B cell (primary cell): ENCODE data around the gene HMGB4. TPM values are rescaled to one million over a fixed set of nuclear protein-coding genes. Genes with fewer than 3 reads are reported as not detected.

Source experiments
- ATAC-seq: fragments of 200-7000 bp; cut with Tn5 transposase; one replicate; pipeline ENCODE4 v1.10.0; 2021; ENCODE audit warnings: low read depth, mild to moderate bottlenecking, moderate number of reproducible peaks, moderate library complexity
- CTCF ChIA-PET: fragments of 350-600 bp; sonication (Branson Sonifier 250); formaldehyde crosslinking; loops from one replicate; lab custom pipeline; 2021; ENCODE audit warnings: antibody characterized with exemption, inconsistent platforms; lab: Charles Lee
- POLR2A ChIA-PET: fragments of 350-600 bp; sonication (Branson Sonifier 250); formaldehyde crosslinking; loops from one replicate; lab custom pipeline; 2021; ENCODE audit warnings: antibody characterized with exemption; lab: Charles Lee
- DNase-seq: peaks from one replicate; pipeline ENCODE4 v3.0.0; 2013
- H2AFZ ChIP-seq: 2 replicates; pipeline ENCODE4 v1.6.1; 2012; ENCODE audit warnings: mild to moderate bottlenecking, low read depth, low read length; ENCODE audit not compliant: insufficient read depth, poor library complexity, severe bottlenecking
- H3K27ac ChIP-seq, 2 donors: 1 replicate in 1 of 2; 2 replicates in 1 of 2; pipeline ENCODE4 v1.5.1; 2012 to 2013; ENCODE audit warnings: low read length in 2 of 2, mild to moderate bottlenecking in 2 of 2, moderate library complexity in 1 of 2
- H3K27me3 ChIP-seq, 4 experiments: fragments of 200-600 bp in 1 of 4; sonication (generic) in 1 of 4; replicated peaks in 1 of 4; 1 replicate in 2 of 4; 2 replicates in 2 of 4; pipeline versions ENCODE4 v1.6.1 to v1.7.0; 2013 to 2016; ENCODE audit warnings: low read length in 3 of 4, mild to moderate bottlenecking in 2 of 4, mixed read lengths in 1 of 4, moderate library complexity in 1 of 4; ENCODE audit not compliant: insufficient read depth in 4 of 4, control insufficient read depth in 3 of 4; ENCODE audit errors: control extremely low read depth in 1 of 4
- H3K36me3 ChIP-seq, 2 experiments: replicated peaks in 1 of 2; 1 replicate in 1 of 2; 2 replicates in 1 of 2; pipeline versions ENCODE4 v1.6.1 to v1.7.1; 2013; ENCODE audit warnings: low read length in 1 of 2; ENCODE audit not compliant: insufficient read depth in 2 of 2, control insufficient read depth in 1 of 2; ENCODE audit errors: control extremely low read depth in 1 of 2, extremely low read depth in 1 of 2
- H3K4me1 ChIP-seq, 2 donors: fragments of 200-600 bp in 1 of 2; sonication (generic) in 1 of 2; 1 replicate in 1 of 2; 2 replicates in 1 of 2; pipeline versions ENCODE4 v1.5.1 to v1.6.1; 2013 to 2017; ENCODE audit warnings: low read length in 2 of 2; ENCODE audit not compliant: control insufficient read depth in 2 of 2, insufficient read depth in 2 of 2
- H3K4me2 ChIP-seq: replicated peaks from 2 replicates; pipeline ENCODE3; 2012; ENCODE audit warnings: mild to moderate bottlenecking, low read depth, low read length; ENCODE audit not compliant: poor library complexity, severe bottlenecking
- H3K4me3 ChIP-seq, 5 experiments: fragments of 200-600 bp in 1 of 5; sonication (generic) in 1 of 5; 1 replicate in 3 of 5; 2 replicates in 2 of 5; pipeline versions ENCODE4 v1.5.1 to v1.7.0; 2011 to 2016; ENCODE audit warnings: low read length in 4 of 5, mild to moderate bottlenecking in 4 of 5, low read depth in 2 of 5, control low read depth in 1 of 5, moderate library complexity in 1 of 5; ENCODE audit not compliant: insufficient read depth in 1 of 5; ENCODE audit errors: control extremely low read depth in 1 of 5, extremely low read depth in 1 of 5
- H3K79me2 ChIP-seq: fragments of 200-600 bp; sonication (generic); one replicate; pipeline ENCODE4 v1.6.0; 2016; ENCODE audit warnings: low read length; ENCODE audit not compliant: control insufficient read depth, insufficient read depth
- H3K9ac ChIP-seq: fragments of 200-600 bp; sonication (generic); 2 replicates; pipeline ENCODE4 v1.6.1; 2017; ENCODE audit warnings: mild to moderate bottlenecking, low read length, moderate library complexity
- H3K9me3 ChIP-seq, 3 donors: one replicate each; pipeline versions ENCODE4 v1.6.1 to v1.7.1; 2013; ENCODE audit warnings: low read length in 2 of 3; ENCODE audit not compliant: control insufficient read depth in 2 of 3, insufficient read depth in 1 of 3; ENCODE audit errors: control extremely low read depth in 1 of 3
- H4K20me1 ChIP-seq: 2 replicates; pipeline ENCODE4 v1.6.0; 2012; ENCODE audit warnings: mild to moderate bottlenecking, low read length; ENCODE audit not compliant: insufficient read depth, control insufficient read depth, poor library complexity, severe bottlenecking
- H3K27ac Mint-ChIP-seq: one replicate; pipeline ENCODE4 v1.8.0; 2021; ENCODE audit warnings: mixed read lengths
- H3K27me3 Mint-ChIP-seq: one replicate; pipeline ENCODE4 v1.8.0; 2021; ENCODE audit warnings: mixed read lengths
- H3K4me1 Mint-ChIP-seq: one replicate; pipeline ENCODE4 v1.8.0; 2021; ENCODE audit warnings: mixed read lengths
- H3K4me3 Mint-ChIP-seq: one replicate; pipeline ENCODE4 v1.8.0; 2021; ENCODE audit warnings: mixed read lengths
- H3K9me3 Mint-ChIP-seq: one replicate; pipeline ENCODE4 v1.8.0; 2022; ENCODE audit warnings: mixed read lengths; ENCODE audit not compliant: insufficient read depth
- EZH2 ChIP-seq: IDR thresholded peaks from 2 replicates; pipeline ENCODE4 v1.6.1; 2012; ENCODE audit warnings: borderline replicate concordance, low read depth, mild to moderate bottlenecking, moderate library complexity, low read length; ENCODE audit not compliant: insufficient read depth, poor library complexity, severe bottlenecking
- WGBS: methylation state at CpG from one replicate; pipeline ENCODE4 v1.1.5; 2013; ENCODE audit warnings: missing lambda C conversion rate; ENCODE audit not compliant: insufficient coverage; 5-methylcytosine and 5-hydroxymethylcytosine counted together
- intact Hi-C: fragments of 100-400 bp; cut with micrococcal nuclease; formaldehyde crosslinking; loops from one replicate; pipeline ENCODE4 v1.10.0; 2022
- polyA plus RNA-seq: library from polyadenylated mRNA; depleted of rRNA; stranded (reverse); fragments of >200 nt; gene quantifications from 2 replicates; pipeline ENCODE4 v1.2.3, GENCODE V29; 2012
- total RNA-seq, 2 donors: library from RNA; stranded (reverse); fragments of 120-200 nt in 1 of 2; gene quantifications; 1 replicate in 1 of 2; 2 replicates in 1 of 2; pipeline versions ENCODE4 v1.2.3 to v1.2.4, GENCODE V29; 2013 to 2022
- TF ChIP-seq, protein P1 (sequence below): fragments of 200-600 bp; IDR thresholded peaks from one replicate; pipeline ENCODE4 v1.8.0; 2022; ENCODE audit warnings: antibody characterized with exemption, mild to moderate bottlenecking

HMGB4 gene
- total and polyA plus RNA-seq, 2 donors (not counting 1 experiment from before 2014, with no cell fraction given), result not detected

DNA sequence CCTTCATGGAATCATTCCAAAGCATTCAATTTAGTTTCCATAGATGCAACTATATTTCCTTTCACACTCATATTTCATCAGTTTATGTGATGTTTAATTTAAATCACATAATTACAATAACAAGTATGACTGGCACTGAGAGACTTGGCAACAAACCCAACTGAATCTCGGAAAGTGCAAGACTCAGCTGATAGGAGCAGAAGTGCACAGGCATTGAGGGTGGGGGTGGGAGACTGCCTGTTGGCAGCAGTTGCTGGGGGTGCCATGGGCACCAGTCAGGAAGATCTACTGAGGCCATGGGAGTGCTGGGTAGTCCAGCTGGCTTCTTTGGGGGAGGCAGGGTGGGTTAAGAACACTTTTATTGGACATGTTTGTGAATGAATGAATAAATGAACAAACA lies 10.4 kb upstream of the HMGB4 start:
- no peaks in the 10 kb centered on the region for H3K4me1 ChIP-seq
- H3K27ac ChIP-seq, result no peak overlapping the region
- H3K9ac ChIP-seq, result no peak overlapping the region
- H3K4me3 ChIP-seq, result no peak overlapping the region
- Mint-ChIP-seq H3K27ac (no peak overlapping the region), H3K4me3 (no peak overlapping the region), H3K9me3 (no peaks in the 10 kb centered on the region), H3K27me3 (peaks cover 11% of the 10 kb centered on the region), H3K4me1 (no peaks in the 10 kb centered on the region)
- ChIA-PET POLR2A (no interaction called here), CTCF (no interaction called here)
- no peaks in the 10 kb centered on the region for H3K36me3 ChIP-seq
- H3K4me2 ChIP-seq, result no peak overlapping the region
- no peaks in the 10 kb centered on the region for H4K20me1 ChIP-seq
- intact Hi-C loops, result no loop called here
- H3K27me3 ChIP-seq, result peaks cover 0 to 10% (median 0%) of the 10 kb centered on the region in 4 experiments
- TF ChIP-seq, protein P1, sequence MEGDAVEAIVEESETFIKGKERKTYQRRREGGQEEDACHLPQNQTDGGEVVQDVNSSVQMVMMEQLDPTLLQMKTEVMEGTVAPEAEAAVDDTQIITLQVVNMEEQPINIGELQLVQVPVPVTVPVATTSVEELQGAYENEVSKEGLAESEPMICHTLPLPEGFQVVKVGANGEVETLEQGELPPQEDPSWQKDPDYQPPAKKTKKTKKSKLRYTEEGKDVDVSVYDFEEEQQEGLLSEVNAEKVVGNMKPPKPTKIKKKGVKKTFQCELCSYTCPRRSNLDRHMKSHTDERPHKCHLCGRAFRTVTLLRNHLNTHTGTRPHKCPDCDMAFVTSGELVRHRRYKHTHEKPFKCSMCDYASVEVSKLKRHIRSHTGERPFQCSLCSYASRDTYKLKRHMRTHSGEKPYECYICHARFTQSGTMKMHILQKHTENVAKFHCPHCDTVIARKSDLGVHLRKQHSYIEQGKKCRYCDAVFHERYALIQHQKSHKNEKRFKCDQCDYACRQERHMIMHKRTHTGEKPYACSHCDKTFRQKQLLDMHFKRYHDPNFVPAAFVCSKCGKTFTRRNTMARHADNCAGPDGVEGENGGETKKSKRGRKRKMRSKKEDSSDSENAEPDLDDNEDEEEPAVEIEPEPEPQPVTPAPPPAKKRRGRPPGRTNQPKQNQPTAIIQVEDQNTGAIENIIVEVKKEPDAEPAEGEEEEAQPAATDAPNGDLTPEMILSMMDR, result no peak
- no peak for TF ChIP-seq EZH2
- no CpG with 5 or more reads among the region's 1 CpG for WGBS
- no peaks in the 10 kb centered on the region for H3K79me2 ChIP-seq
- H2AFZ ChIP-seq, result no peak overlapping the region
- DNase-seq (no peak), ATAC-seq (no peak)
- no peaks in the 10 kb centered on the region for H3K9me3 ChIP-seq

DNA sequence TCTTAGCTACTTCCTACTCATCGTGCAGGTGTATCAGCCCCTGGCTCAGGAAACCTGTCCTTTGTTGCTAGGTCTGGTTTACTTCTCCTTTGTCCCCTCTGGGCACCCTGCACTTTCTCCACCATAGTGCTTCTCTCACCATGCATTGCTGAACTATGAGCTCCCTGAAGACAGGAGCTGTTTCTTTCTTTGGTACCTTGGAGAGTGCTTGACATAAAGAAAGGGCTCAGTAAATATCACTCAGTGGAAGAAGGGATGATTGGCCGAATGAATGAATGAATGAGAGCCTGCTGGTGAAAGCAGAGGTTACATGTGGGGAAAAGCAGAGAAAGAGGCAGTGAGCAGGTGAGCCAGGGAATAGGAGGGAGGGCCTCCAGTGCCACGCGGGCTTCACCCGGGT lies 9.8 kb upstream of the HMGB4 start:
- ATAC-seq, result no peak
- ChIA-PET POLR2A (no interaction called here), CTCF (no interaction called here)
- Histone ChIP-seq H3K27me3 (peaks cover 0 to 7% (median 0%) of the 10 kb centered on the region in 4 experiments), H3K4me3 (no peak overlapping the region), H4K20me1 (no peaks in the 10 kb centered on the region), H3K9ac (no peak overlapping the region), H3K36me3 (no peaks in the 10 kb centered on the region), H3K9me3 (no peaks in the 10 kb centered on the region), H3K27ac (no peak overlapping the region), H3K4me2 (no peak overlapping the region), H2AFZ (no peak overlapping the region), H3K79me2 (no peaks in the 10 kb centered on the region), H3K4me1 (no peaks in the 10 kb centered on the region)
- no peak overlapping the region for H3K4me3 Mint-ChIP-seq
- no peak for DNase-seq
- no peaks in the 10 kb centered on the region for H3K4me1 Mint-ChIP-seq
- H3K27ac Mint-ChIP-seq, result no peak overlapping the region
- 78% methylated on average over 5 of the region's 5 CpGs for WGBS
- H3K9me3 Mint-ChIP-seq, result no peaks in the 10 kb centered on the region
- no peak for TF ChIP-seq EZH2
- TF ChIP-seq, protein P1, result no peak
- intact Hi-C loops, result no loop called here
- peaks cover 15% of the 10 kb centered on the region for H3K27me3 Mint-ChIP-seq
